Suppressor macrophage treated with lipopolysaccharide for 4 hours (primary cell): Measurements from ENCODE around the gene ENO3.
A peak's percentile ranks its signal among the peaks of the same experiment; 100 is the strongest.
"Not testable (repeated sequence)": the region's sequence is repeated elsewhere in the genome, so short reads cannot be mapped to it uniquely, and the experiment has no call there.

ENCODE experiments used
- DNase-seq: peaks from one replicate; pipeline ENCODE4 v3.0.0-alpha.2; 2020

Gene ENO3

GRCh38 chr17:4950746-4951204, at the start of gene ENO3:
TSS of gene ENO3 (plus strand) at chr17:4951119. CDS start at chr17:4951830, 711 bp downstream.
- no peak for DNase-seq

DNA sequence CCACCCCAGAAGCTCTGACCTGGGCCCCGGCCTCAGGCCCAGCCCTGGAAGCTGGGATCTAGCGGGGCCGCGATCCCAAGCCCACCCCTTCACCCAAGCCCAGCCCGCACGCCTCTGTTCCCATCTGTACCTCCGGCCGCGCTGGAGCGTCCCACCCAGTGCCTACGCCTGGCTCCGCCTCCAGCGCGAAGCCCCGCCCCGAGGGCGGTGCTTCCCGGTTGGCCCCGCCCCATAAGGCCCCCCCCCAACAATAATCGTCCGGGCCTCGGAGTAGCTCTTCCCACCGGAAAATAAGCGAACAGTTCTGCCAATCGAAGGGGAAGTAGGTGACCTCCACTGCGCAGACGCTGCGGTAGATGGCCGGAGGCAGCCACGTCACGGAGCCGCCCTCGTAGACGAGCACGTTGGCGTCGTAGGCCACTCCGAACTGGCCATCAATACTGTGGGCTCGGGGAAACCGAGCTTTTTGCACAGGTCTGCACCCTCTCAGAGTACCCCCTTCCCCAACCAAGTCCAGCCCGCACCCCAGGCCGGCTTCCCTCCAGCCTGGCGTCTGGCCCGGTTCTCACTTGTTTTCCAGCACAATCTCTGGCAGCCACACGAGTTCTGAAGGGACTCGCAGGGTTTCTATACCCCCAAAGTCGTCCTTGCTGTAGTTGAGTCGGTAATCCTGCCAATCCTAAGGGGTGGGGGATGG, 49.1 kb upstream of the ENO3 start:
- DNase-seq = peak; percentile 68

DNA sequence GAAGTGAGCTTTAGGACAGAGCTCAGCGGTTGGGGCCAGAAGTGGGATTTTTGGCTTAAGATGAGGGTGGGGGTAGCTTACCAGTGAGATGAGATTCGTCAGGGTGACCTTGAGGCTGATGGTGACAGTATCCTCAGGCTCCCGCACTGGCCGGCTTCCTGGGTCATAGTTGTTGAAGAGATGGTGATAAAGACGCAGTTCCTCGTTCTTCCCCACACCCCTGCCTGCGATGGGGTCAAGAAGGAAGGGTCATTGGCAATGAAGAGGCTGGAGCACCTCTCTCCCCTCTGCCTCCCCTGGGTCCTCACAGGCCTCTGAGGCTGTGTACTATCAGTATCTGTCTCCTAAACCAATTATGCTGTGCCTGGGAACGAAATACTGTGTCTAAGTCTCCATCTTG, 48.4 kb upstream of the ENO3 start:
- no peak for DNase-seq

DNA sequence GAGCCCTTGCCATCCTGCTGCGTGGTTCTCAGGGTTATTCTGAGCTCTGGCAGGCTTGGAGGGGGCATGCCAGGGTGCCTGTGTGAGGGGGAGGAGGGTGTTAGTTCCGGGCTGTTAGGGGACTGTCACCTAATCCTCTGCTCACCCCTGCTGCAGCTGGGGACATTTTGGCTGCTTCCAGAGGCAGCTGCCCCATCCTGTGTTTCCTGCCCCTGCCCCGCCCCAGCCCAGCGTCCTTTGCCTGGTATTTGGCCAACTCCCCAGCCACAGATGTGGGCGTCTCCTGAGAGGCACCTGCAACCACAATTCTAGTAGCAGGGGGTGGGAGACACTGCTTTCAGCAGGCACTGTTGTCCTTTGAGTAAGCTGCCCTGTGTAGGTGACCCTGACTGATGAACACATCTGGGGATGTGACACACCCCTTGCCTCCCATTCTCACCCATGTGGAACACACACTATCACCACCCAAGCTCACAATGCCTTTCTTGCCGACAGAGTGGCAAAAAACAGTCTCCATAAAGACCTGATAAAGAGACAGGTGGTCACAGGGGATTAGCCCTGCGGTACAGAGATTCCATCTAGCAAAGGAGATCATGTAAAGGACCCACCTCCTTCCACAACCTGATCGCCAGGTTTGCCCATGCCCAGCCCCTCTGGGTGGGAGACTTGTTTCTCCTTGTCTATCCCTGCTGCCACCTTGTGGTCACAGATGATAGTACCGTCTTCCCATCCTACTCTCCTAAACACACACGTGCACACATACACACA, 47.7 kb upstream of the ENO3 start, which contains the start of gene CHRNE:
TSS of gene CHRNE (minus strand) at position 48 of the 768 bp plus-strand sequence. CDS start at position 13, 35 bp downstream.
- DNase-seq = peak; percentile 70

GRCh38 chr17:4906642-4907041, 44.3 kb upstream of the ENO3 start:
- DNase-seq = not testable (repeated sequence)

DNA sequence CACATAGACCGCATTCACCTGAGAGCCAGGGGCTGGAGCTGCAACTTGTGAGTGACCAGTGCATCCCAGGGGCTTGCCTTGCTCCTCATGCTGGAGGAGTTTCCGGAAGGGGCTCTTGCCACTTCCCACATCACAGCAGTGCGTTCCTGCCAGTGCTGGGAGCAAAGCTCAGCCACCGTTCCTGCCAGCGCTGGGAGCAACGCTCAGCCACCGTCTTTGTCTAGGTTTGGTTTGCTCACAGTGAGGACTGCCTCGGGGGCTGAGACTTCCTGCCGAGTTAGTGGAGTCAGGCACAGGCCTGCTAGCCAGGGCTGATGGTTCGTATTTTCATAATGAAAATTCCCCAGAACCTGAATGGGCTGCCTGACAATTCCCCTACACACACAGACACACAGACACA, 42.6 kb upstream of the ENO3 start:
- DNase-seq = no peak

DNA sequence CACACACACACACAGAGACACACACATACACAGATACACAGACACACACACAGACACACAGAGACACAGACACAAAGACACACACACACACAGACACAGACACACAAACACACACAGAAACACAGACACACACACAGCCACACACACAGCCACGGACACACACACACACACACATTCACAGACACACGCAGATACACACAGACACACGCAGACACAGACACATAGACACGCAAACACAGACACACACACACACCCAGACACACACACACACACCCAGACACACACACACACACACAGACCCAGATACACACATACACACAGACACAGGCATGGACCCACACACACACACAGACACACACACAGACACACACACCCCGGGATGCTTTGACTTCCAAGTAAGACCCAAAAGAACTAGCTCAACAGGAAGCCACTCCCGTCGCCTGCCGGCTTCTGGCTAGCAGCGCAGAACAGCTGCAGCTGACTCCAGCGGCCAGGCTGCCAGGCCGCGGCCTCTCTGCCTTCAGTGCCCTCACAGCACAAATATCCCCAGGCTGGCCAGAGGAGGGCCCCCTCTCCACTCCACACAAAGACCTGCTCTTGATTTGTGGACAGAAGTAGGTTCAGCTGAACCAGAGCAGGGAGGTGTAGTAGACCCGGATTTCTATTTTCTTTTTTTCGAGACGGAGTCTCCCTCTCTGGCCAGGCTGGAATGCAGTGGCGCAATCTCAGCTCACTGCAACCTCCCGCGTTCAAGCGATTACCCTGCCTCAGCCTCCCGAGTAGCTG, 42.0 kb upstream of the ENO3 start:
- peak; percentile 92 for DNase-seq

DNA sequence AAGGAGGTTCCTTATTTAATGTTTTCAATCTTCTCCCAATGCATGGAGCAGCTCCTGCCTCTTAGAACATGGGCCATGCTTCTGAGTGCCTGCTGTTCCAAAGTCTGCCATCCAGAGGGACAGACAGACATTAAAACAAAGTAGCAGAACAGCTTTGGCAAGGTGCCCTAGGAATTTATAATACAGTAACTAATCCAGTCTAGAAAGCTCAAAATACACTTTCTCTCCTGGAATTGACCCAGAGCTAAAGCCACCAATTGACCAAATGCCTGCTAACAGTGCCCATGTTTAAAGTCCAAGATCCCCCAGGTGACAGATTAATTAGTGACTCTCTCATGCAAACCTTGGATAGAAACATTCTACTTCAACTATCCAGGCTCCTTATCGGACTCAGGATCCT, 36.9 kb upstream of the ENO3 start:
- no peak for DNase-seq

DNA sequence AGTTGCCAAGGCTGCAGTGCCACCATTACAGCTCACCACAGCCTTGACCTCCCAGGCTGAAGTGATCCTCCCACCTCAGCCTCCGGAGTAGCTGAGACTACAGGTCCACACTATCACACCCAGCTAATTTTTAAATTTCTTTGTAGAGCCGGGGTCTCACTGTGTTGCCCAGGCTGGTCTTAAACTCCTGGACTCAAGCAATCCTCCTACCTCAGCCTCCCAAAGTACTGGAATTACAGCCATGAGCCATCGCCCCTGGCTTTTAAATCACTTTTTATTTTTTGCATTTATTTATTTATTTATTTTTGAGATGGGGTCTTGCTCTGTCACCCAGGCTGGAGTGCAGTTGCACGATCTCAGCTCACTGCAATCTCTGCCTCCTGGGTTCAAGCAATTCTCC, 36.4 kb upstream of the ENO3 start:
- DNase-seq = not testable (repeated sequence)

DNA sequence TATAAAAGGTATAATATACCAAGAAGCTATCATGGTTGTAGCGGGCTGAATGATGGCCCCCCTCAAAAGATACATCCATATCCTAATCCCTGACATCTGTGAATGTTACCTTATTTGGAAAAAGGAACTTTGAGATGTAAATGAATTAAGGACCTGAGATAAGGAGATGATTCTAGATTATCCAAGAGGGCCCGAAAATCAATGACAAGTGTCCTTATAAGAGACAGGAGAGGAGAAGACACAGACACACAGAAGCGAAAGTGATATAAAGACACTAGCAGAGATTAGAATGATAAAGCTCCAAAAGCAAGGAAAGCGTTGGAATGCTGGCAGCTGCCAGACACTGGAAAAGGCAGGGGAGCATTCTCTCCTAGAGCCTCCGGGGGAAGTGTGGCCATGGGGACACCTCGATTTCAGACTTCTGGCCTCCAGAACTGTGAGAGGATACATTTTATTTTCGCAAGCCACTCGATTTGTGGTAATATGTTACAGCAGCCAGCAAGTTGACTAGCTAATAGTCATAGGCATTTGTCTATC, 31.3 kb upstream of the ENO3 start:
- DNase-seq = no peak

DNA sequence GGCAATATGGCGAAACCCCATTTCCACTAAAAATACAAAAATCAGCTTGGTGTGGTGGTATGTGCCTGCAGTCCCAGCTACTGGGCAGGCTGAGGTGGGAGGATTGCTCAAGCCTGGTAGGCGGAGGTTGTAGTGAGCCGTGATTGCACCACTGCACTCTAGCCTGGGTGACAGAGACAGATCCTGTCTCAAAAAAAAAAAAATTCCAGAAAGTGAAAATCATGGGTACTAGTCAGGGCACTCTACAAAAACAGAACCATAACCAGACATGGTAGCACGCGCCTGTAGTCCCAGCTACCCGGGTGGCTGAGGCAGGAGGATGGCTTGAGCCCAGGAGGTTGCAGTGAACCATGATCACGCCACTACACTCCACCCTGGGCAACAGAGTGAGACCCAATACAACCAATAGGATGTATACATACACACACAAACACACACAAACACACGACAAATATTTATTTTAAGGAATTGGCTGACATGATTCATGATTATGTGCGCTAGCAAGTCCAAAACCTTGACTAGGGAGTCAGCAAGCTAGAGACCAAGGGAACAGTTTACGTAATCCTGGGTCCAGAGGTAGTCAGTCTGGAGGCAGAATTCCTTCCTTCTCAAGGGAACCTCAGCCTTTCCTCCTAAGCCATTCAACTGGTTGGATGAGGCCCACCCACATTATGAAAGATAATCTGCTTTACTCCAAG, 30.4 kb upstream of the ENO3 start:
- peak; percentile 88 for DNase-seq

- DNase-seq = no peak
Observed at GRCh38 chr17:4921320-4921719, 29.6 kb upstream of the ENO3 start.

- peak; percentile 78 for DNase-seq
Observed at GRCh38 chr17:4926577-4927335, 24.2 kb upstream of the ENO3 start.

GRCh38 chr17:4928881-4929280, 22.0 kb upstream of the ENO3 start:
- no peak for DNase-seq

GRCh38 chr17:4931963-4932362, 19.0 kb upstream of the ENO3 start, which contains the start of gene GP1BA:
TSS of gene GP1BA (plus strand) at chr17:4932277. CDS start at chr17:4932605, 328 bp downstream.
- peak; percentile 49 for DNase-seq

GRCh38 chr17:4932756-4933155, 18.2 kb upstream of the ENO3 start:
- DNase-seq = no peak

DNA sequence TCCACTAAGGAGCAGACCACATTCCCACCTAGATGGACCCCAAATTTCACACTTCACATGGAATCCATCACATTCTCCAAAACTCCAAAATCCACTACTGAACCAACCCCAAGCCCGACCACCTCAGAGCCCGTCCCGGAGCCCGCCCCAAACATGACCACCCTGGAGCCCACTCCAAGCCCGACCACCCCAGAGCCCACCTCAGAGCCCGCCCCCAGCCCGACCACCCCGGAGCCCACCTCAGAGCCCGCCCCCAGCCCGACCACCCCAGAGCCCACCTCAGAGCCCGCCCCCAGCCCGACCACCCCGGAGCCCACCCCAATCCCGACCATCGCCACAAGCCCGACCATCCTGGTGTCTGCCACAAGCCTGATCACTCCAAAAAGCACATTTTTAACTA, 17.3 kb upstream of the ENO3 start:
- no peak for DNase-seq

- DNase-seq = peak; percentile 62
Observed at GRCh38 chr17:4934173-4934979, 16.5 kb upstream of the ENO3 start.

GRCh38 chr17:4935650-4936049, 15.3 kb upstream of the ENO3 start:
- no peak for DNase-seq

GRCh38 chr17:4936436-4936835, 14.5 kb upstream of the ENO3 start:
- no peak for DNase-seq

DNA sequence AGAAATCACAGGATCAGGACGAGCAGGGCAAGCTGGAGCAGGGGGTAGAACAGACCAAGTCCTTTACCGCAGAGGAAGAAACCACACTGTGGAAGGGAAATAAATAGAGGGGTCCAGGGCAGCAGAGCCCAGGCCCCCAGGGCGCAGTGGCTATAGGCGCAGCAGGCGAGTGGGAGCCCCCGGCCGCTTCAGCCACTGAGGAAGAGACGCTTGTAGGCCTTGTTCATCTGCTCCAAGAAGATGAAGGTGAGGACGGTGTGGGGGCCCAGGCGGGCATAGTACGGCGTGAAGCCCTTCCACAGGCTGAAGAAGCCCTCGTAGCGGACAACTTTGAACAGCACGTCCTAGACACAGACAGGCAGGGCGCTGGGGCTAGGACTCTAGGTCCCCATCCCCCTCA, 13.4 kb upstream of the ENO3 start:
- DNase-seq = no peak
